Measurements from ENCODE around the gene ANTKMT. TPM values are rescaled to one million over a fixed set of nuclear protein-coding genes. Genes with fewer than 3 reads are reported as not detected.

Gene ANTKMT
- total and polyA plus RNA-seq, 12 donors, result 23.3 to 91.1 (median 31.7) TPM

DNA sequence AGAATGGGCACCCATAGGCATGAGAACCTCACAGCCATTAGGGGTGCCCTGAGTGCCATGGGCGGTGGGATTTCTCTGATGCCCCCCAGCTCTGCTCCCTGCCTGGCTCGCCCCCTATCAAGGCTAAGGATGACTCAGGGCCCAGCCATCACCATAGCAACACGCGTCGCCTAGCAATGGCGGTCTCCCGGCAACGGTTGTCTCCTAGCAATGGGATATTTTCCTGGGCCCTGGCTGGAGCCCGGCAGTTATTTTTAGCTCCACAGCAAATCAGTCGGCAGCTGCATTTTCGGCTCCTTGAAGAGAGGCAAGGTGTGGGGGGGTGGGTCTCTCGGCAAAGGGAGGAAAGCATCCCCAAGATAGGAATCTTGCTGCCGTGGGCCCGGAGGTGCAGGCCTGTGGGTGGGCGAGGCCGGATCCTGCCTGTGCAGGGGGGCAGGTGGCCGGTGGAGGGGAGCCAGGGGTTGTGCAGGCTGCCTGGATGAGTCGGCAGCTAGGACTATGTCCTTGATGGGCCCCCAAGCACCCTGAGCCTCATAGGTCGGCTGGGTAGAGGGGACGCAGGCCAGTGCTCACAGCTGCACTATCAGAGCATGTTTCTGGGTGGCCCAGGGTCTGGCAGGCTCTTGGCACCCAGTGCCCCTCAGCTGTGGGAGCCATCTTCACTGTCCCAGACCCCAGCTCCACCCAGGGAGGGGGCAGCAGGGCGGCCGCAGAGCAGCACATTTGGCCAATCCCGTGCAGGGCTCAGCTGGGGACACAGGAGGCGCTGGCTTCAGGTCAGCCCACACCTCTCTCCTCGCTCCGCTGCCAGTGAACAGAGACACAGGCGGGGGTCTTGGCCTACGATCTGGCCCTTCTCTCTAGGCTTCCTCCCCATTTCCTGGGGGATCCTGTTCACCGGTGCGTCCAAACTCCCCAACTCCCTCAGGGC, 11.1 kb upstream of the ANTKMT start:
- 15 to 21% methylated on average over 30 of the region's 30 CpGs for WGBS, 2 donors
- TF ChIP-seq, protein P1, sequence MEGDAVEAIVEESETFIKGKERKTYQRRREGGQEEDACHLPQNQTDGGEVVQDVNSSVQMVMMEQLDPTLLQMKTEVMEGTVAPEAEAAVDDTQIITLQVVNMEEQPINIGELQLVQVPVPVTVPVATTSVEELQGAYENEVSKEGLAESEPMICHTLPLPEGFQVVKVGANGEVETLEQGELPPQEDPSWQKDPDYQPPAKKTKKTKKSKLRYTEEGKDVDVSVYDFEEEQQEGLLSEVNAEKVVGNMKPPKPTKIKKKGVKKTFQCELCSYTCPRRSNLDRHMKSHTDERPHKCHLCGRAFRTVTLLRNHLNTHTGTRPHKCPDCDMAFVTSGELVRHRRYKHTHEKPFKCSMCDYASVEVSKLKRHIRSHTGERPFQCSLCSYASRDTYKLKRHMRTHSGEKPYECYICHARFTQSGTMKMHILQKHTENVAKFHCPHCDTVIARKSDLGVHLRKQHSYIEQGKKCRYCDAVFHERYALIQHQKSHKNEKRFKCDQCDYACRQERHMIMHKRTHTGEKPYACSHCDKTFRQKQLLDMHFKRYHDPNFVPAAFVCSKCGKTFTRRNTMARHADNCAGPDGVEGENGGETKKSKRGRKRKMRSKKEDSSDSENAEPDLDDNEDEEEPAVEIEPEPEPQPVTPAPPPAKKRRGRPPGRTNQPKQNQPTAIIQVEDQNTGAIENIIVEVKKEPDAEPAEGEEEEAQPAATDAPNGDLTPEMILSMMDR (IDR thresholded peaks at IDR 0.05), result no peak
- peak in 6 of 8 donors; percentile 25 to 52 (median 34) for ATAC-seq

DNA sequence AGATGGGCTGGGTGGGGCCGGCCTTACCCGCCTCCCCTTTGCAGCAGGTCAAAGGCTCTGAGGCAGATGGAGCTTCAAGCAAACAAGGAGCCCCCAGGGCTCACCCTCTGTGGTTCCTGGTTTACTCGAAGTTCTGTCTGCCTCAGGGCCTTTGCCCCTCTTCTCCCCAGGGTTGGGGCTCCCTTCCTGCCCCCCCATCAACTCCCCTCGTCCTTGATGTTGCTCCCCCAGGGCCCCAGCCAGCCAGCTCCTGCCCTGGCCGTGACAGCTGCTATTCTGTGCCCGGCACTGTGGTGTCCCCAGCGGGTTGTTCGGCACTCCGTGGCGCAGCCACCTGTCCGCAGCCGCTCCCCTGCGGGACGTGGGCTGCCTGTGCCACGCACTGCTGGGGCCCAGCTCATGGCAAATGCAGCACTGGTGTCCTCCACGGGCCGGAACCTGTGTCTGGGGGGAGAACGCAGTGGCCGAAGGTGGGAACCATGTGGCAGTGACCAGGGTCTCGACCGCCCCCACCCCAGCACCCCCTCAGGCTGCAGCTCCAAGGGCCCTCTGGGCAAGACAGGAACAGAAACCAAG, 10.4 kb upstream of the ANTKMT start:
- Histone ChIP-seq H3K27ac (no peak overlapping the region), H3K4me3 (no peak overlapping the region), H3K9me3 (no peaks in the 10 kb centered on the region), H3K27me3 (peaks cover 12 to 70% (median 56%) of the 10 kb centered on the region in 7 donors), H3K4me1 (peaks cover 9 to 29% (median 16%) of the 10 kb centered on the region in 9 donors), H3K36me3 (no peaks in the 10 kb centered on the region)
- TF ChIP-seq, protein P1 (IDR thresholded peaks at IDR 0.05), result no peak
- ATAC-seq (no peak), DNase-seq (no peak)
- intact Hi-C loops (cut with DNase I), result loop anchor here (1.0 to 10.0 kb wide), 9 partner anchors 31 to 387 kb away; partner anchors contain the start of genes CHTF18 (in 3 of the 10), RPUSD1 (in 3 of the 10) and C1QTNF8 (in 1 of the 10)
- 68 to 74% methylated on average over 21 of the region's 21 CpGs for WGBS, 2 donors

More for the DNA sequence above, 11.1 kb upstream of the ANTKMT start:
- DNase-seq, result peak in 1 of 2 donors; percentile 65
- Histone ChIP-seq H3K36me3 (no peaks in the 10 kb centered on the region), H3K27me3 (peaks cover 15 to 74% (median 60%) of the 10 kb centered on the region in 7 donors), H3K9me3 (no peaks in the 10 kb centered on the region), H3K4me3 (no peak overlapping the region), H3K27ac (no peak overlapping the region), H3K4me1 (peaks cover 9 to 29% (median 16%) of the 10 kb centered on the region in 9 donors)
- intact Hi-C loops (cut with DNase I), result loop anchor here in 9 of 10 donors (2.0 to 10.0 kb wide), 7 partner anchors 72 to 387 kb away; partner anchors contain the start of genes CHTF18 (in 3 of the 9), RPUSD1 (in 3 of the 9) and C1QTNF8 (in 1 of the 9)

DNA sequence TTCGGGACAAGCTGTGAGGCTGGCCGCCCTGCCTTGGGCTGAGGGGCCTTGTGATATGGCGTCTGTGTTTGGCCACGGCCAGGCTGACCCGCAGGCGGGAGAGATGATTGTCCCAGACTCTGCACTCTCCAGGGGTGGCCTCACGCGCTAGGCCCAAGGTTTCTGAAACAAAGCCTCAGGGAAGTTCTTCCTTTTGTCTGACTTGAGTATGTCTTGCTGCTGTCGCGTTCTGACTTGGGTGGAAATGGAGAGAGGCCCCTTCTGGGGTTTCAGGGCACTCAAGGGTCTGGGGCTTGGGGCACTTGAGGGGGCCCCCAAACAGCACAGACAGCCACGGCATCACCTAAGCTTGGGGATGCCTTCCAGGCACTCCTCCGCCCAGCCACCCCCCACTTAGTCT, 9.9 kb upstream of the ANTKMT start:
- H3K4me3 ChIP-seq, result no peak overlapping the region
- ATAC-seq, result no peak
- TF ChIP-seq, protein P1 (IDR thresholded peaks at IDR 0.05), result no peak
- H3K4me1 ChIP-seq, result peaks cover 13 to 32% (median 20%) of the 10 kb centered on the region in 9 donors
- no peak for DNase-seq
- H3K36me3 ChIP-seq, result no peaks in the 10 kb centered on the region
- H3K27me3 ChIP-seq, result peaks cover 11 to 71% (median 54%) of the 10 kb centered on the region in 7 donors
- 73 to 78% methylated on average over 12 of the region's 12 CpGs for WGBS, 2 donors
- no peaks in the 10 kb centered on the region for H3K9me3 ChIP-seq
- no peak overlapping the region for H3K27ac ChIP-seq
- intact Hi-C loops (cut with DNase I), result loop anchor here (1.0 to 10.0 kb wide), 9 partner anchors 30 to 386 kb away; partner anchors contain the start of genes CHTF18 (in 3 of the 10), RPUSD1 (in 3 of the 10) and C1QTNF8 (in 1 of the 10)

Measured in heart right ventricle (tissue), 16 donors.